SK-N-SH (cell line): ENCODE measurements around the gene ZEB2. TPM values are rescaled to one million over a fixed set of nuclear protein-coding genes. Genes with fewer than 3 reads are reported as not detected.
A peak's percentile ranks its signal among the peaks of the same experiment; 100 is the strongest.
"Not testable (repeated sequence)": the region's sequence is repeated elsewhere in the genome, so short reads cannot be mapped to it uniquely, and the experiment has no call there.

ENCODE experiments used
- CTCF ChIA-PET: fragments of 300-600, 350-600 bp; formaldehyde crosslinking; extraction: SDS; loops from one replicate; lab custom pipeline; 2021; lab: Yijun Ruan, JAX
- POLR2A ChIA-PET: fragments of 350-600 bp; sonication (Branson Sonifier 250); formaldehyde crosslinking; extraction: SDS; loops from one replicate; lab custom pipeline; 2020; ENCODE audit warnings: antibody characterized with exemption, inconsistent platforms; lab: Yijun Ruan, JAX
- DNase-seq: peaks from one replicate; pipeline ENCODE4 v3.0.0; 2012
- H2AFZ ChIP-seq: fragments of 200-600 bp; sonication (generic); 2 replicates; pipeline ENCODE4 v1.8.1; 2016; ENCODE audit warnings: antibody characterized with exemption, mild to moderate bottlenecking, low read depth
- H3F3A ChIP-seq: fragments of 200-600 bp; sonication (generic); replicated peaks from 2 replicates; pipeline ENCODE3; 2016; ENCODE audit warnings: antibody characterized with exemption, mild to moderate bottlenecking; ENCODE audit not compliant: insufficient read depth
- H3K27ac ChIP-seq, 2 experiments: fragments of 200-500 bp in 1 of 2; fragments of 200-600 bp in 1 of 2; sonication (Bioruptor generic) in 1 of 2; sonication (generic), shearing (Covaris generic) in 1 of 2; 2 replicates each; pipeline versions ENCODE4 v1.5.1 to v1.6.1; 2014 to 2016; ENCODE audit warnings: low read depth in 2 of 2, inconsistent platforms in 1 of 2, low read length in 1 of 2, mild to moderate bottlenecking in 1 of 2, mixed read lengths in 1 of 2
- H3K27me3 ChIP-seq: fragments of 200-600 bp; sonication (generic), shearing (Covaris generic); 2 replicates; pipeline ENCODE4 v1.6.1; 2016; ENCODE audit warnings: mixed run types; ENCODE audit not compliant: insufficient read depth
- H3K36me3 ChIP-seq, 2 experiments: fragments of 200-500 bp in 1 of 2; fragments of 200-600 bp in 1 of 2; sonication (Bioruptor generic) in 1 of 2; sonication (generic) in 1 of 2; replicated peaks in 1 of 2; 2 replicates each; pipeline versions ENCODE3 to v1.5.1; 2014 to 2016; ENCODE audit warnings: low read length in 1 of 2, mild to moderate bottlenecking in 1 of 2; ENCODE audit not compliant: insufficient read depth in 2 of 2, control insufficient read depth in 1 of 2
- H3K4me1 ChIP-seq, 2 experiments: fragments of 200-500 bp in 1 of 2; fragments of 200-600 bp in 1 of 2; sonication (Bioruptor generic) in 1 of 2; sonication (generic), shearing (Covaris generic) in 1 of 2; 2 replicates each; pipeline versions ENCODE4 v1.5.1 to v1.6.1; 2014 to 2016; ENCODE audit warnings: low read depth in 1 of 2, low read length in 1 of 2, mixed run types in 1 of 2; ENCODE audit not compliant: insufficient read depth in 2 of 2, control insufficient read depth in 1 of 2
- H3K4me2 ChIP-seq: fragments of 200-600 bp; sonication (generic), shearing (Covaris generic); 2 replicates; pipeline ENCODE4 v1.6.1; 2017; ENCODE audit warnings: mixed run types
- H3K4me3 ChIP-seq, 2 experiments: fragments of 200-500 bp in 1 of 2; fragments of 200-600 bp in 1 of 2; sonication (Bioruptor generic) in 1 of 2; sonication (generic), shearing (Covaris generic) in 1 of 2; 2 replicates each; pipeline versions ENCODE4 v1.5.1 to v1.8.1; 2014 to 2016; ENCODE audit warnings: low read depth in 2 of 2, inconsistent platforms in 1 of 2, low read length in 1 of 2, mild to moderate bottlenecking in 1 of 2, mixed read lengths in 1 of 2, moderate library complexity in 1 of 2
- H3K79me2 ChIP-seq: fragments of 200-600 bp; sonication (generic); 2 replicates; pipeline ENCODE4 v1.8.1; 2017; ENCODE audit warnings: mild to moderate bottlenecking; ENCODE audit not compliant: insufficient read depth
- H3K9ac ChIP-seq: fragments of 200-600 bp; sonication (generic); 2 replicates; pipeline ENCODE4 v1.6.1; 2017; ENCODE audit warnings: mixed run types
- H3K9me2 ChIP-seq: fragments of 200-600 bp; sonication (generic); 2 replicates; pipeline ENCODE4 v1.6.1; 2017; ENCODE audit warnings: mixed run types
- H3K9me3 ChIP-seq: fragments of 200-600 bp; sonication (generic); 2 replicates; pipeline ENCODE4 v1.6.1; 2017; ENCODE audit warnings: mixed run types, mild to moderate bottlenecking, moderate library complexity
- H4K20me1 ChIP-seq: fragments of 200-600 bp; sonication (generic); 2 replicates; pipeline ENCODE4 v1.6.1; 2017; ENCODE audit warnings: mild to moderate bottlenecking, mixed run types; ENCODE audit not compliant: insufficient read depth
- IRF3 ChIP-seq: fragments of 150-350 bp; IDR thresholded peaks from 2 replicates; pipeline ENCODE4 v1.6.1; 2016; ENCODE audit warnings: mild to moderate bottlenecking, low read depth, low read length
- MAX ChIP-seq: IDR thresholded peaks from 2 replicates; pipeline ENCODE4 v1.4.0; 2012; ENCODE audit warnings: low read depth
- MXI1 ChIP-seq: IDR thresholded peaks from 2 replicates; pipeline ENCODE4 v1.6.1; 2012; ENCODE audit warnings: mild to moderate bottlenecking, low read depth, low read length, improper control_type of control experiment
- PBX3 ChIP-seq: IDR thresholded peaks from 2 replicates; pipeline ENCODE4; 2012
- RAD21 ChIP-seq: IDR thresholded peaks from 2 replicates; pipeline ENCODE4 v1.6.1; 2012; ENCODE audit warnings: mild to moderate bottlenecking, low read length
- USF2 ChIP-seq: fragments of 150-350 bp; IDR thresholded peaks from 2 replicates; pipeline ENCODE4 v1.6.1; 2017; ENCODE audit warnings: antibody characterized with exemption, low read length, low read depth, borderline replicate concordance
- WGBS: methylation state at CpG from one replicate; pipeline ENCODE4 v1.1.6; 2017; ENCODE audit warnings: low lambda C conversion rate; 5-methylcytosine and 5-hydroxymethylcytosine counted together
- polyA plus RNA-seq, 3 experiments: library from polyadenylated mRNA; depleted of rRNA; stranded (reverse); fragments of >200 nt; gene quantifications; 2 replicates each; pipeline ENCODE4 v1.2.3, GENCODE V29; 2012

The ZEB2 gene
- polyA plus RNA-seq, 1 of the 3 experiments (the other 2 are of a cell fraction) = 16.3 TPM

- H3F3A ChIP-seq = peaks cover 3% of the 10 kb centered on the region
- no peaks in the 10 kb centered on the region for H3K36me3 ChIP-seq
- POLR2A ChIA-PET = no interaction called here
- no peak overlapping the region for H2AFZ ChIP-seq
- WGBS = 92% methylated on average over 3 of the region's 3 CpGs
- H4K20me1 ChIP-seq = no peaks in the 10 kb centered on the region
- no peaks in the 10 kb centered on the region for H3K79me2 ChIP-seq
- no peaks in the 10 kb centered on the region for H3K27me3 ChIP-seq
- no peaks in the 10 kb centered on the region for H3K9me2 ChIP-seq
- TF ChIP-seq MXI1 = no peak
- TF ChIP-seq PBX3 = no peak
- TF ChIP-seq, all 33 proteins: peak for 0
- Histone ChIP-seq H3K9me3 (no peaks in the 10 kb centered on the region), H3K4me1 (peaks cover 0 to 20% of the 10 kb centered on the region in 2 experiments; a peak in 1 of 4 replicates), H3K9ac (no peak overlapping the region), H3K4me3 (no peak overlapping the region), H3K4me2 (no peak overlapping the region), H3K27ac (no peak overlapping the region)
- CTCF ChIA-PET = interaction anchor here (0.5 kb wide), 1 partner anchor 70 kb away, joined by 3 read pairs; no protein-coding TSS in a partner anchor
- DNase-seq = no peak
Observed at GRCh38 chr2:144366825-144367429, 153.0 kb downstream of the ZEB2 start.

- no peak overlapping the region for H3K4me2 ChIP-seq
- H2AFZ ChIP-seq = no peak overlapping the region; the same call in 1 of the 2 replicates
- H3F3A ChIP-seq = peaks cover 3% of the 10 kb centered on the region
- H3K27ac ChIP-seq = peak overlapping the region in 1 of 2 experiments; percentile 7; a peak in 1 of 4 replicates
- H4K20me1 ChIP-seq = no peaks in the 10 kb centered on the region
- ChIA-PET POLR2A (no interaction called here), CTCF (interaction anchor here (0.9 kb wide), 1 partner anchor 10 kb away, joined by 3 read pairs; no protein-coding TSS in a partner anchor)
- H3K4me3 ChIP-seq = no peak overlapping the region
- no peak for TF ChIP-seq USF2
- no peak for TF ChIP-seq MAX
- TF ChIP-seq RAD21 = no peak
- no peak for TF ChIP-seq IRF3
- 80% methylated on average over 4 of the region's 4 CpGs for WGBS
- no peaks in the 10 kb centered on the region for H3K36me3 ChIP-seq
- no peak overlapping the region for H3K9ac ChIP-seq
- no peaks in the 10 kb centered on the region for H3K9me2 ChIP-seq
- H3K79me2 ChIP-seq = no peaks in the 10 kb centered on the region
- no peaks in the 10 kb centered on the region for H3K27me3 ChIP-seq
- no peak for DNase-seq
- peaks cover 0 to 20% of the 10 kb centered on the region in 2 experiments; a peak in 1 of 4 replicates for H3K4me1 ChIP-seq
- H3K9me3 ChIP-seq = no peaks in the 10 kb centered on the region
Observed at GRCh38 chr2:144364944-144365738, 154.8 kb downstream of the ZEB2 start.

GRCh38 chr2:144364247-144364646 is 155.7 kb downstream of the ZEB2 start:
- CTCF ChIA-PET, H2AFZ ChIP-seq, H3K9ac ChIP-seq, H3K36me3 ChIP-seq, POLR2A ChIA-PET, H3K4me3 ChIP-seq, DNase-seq, H3K79me2 ChIP-seq, H3K27ac ChIP-seq, H3K27me3 ChIP-seq, H3K9me3 ChIP-seq, H3K4me2 ChIP-seq, H3K9me2 ChIP-seq, H4K20me1 ChIP-seq, H3F3A ChIP-seq: not testable (repeated sequence)
- peaks cover 0 to 28% of the 10 kb centered on the region in 2 experiments; a peak in 1 of 4 replicates for H3K4me1 ChIP-seq
- 92% methylated on average over 7 of the region's 7 CpGs for WGBS
